Heart left ventricle (tissue), 13 donors: ENCODE results near the gene POMT1.

ENCODE experiments used
- POLR2A ChIP-seq, 2 donors: fragments of 450-650 bp; IDR thresholded peaks; one replicate each; pipeline ENCODE4 v1.6.1; 2017; ENCODE audit warnings: antibody characterized with exemption in 2 of 2, mild to moderate bottlenecking in 2 of 2, moderate library complexity in 2 of 2
- TF ChIP-seq, protein P1 (sequence below), 12 donors: fragments of 200-600 bp; sonication (generic) in 4 of 12; IDR thresholded peaks; one replicate each; pipeline versions ENCODE4 v1.5.0 to v1.8.0; 2018 to 2022; ENCODE audit warnings: antibody characterized with exemption in 12 of 12, mild to moderate bottlenecking in 5 of 12
- donor health status: ischemic (EF 13 %, LVEDD 7.1; RV severe dilation, severe dysfunction).
- donor health status: DM: no; HTN: yes; CAD: no.
- donor health status: DM: no; HTN: no; CAD: no.
- donor health status: ischemic (EF 25% LVEDD 6.9; RV normal size, moderate dysfunction).
- donor health status: ischemic (EF 25% LVEDD 5.7; RV mildly dilated, moderate dysfunction).
- donor health status: ischemic (EF 35%, LVEDD 5.7; RV mildly dilated, moderate dysfunction).
- donor health status: nonischemic (EF 11% LVEDD 7.7; RV severe dilation, severe dysfunction).
- donor health status: DM: yes; HTN: yes; CAD: no.
- donor health status: PGD.
- donor health status: ischemic (EF 29% LVEDD 5.4; RV normal size, mild dysfunction).
- donor health status: nonischemic (EF 23%, LVEDD 6.1; RV moderate dilation, normal function).

DNA sequence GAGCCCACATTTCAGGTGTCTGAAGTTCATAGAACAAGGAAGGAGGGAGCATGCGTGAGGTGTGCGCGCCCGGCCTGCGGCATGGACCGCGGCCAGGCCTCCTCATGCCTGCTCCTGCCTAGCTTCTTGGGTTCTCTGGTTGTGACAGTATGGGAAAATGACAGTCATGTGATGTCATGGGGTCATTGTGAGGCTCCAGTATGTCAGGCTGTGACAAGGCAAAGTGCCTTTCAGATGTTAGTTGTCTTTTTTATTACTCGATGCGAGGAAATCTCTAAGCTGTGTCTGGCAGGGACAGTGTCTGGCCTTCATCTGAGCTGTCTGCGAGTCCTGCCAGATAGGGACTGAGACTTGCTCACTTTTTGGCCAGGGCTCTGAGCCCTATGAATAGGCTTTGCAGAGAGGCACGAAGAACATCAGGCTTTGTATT, 15.1 kb downstream of the POMT1 start:
- no peak for TF ChIP-seq POLR2A (IDR thresholded peaks at IDR 0.05)
- TF ChIP-seq, protein P1, sequence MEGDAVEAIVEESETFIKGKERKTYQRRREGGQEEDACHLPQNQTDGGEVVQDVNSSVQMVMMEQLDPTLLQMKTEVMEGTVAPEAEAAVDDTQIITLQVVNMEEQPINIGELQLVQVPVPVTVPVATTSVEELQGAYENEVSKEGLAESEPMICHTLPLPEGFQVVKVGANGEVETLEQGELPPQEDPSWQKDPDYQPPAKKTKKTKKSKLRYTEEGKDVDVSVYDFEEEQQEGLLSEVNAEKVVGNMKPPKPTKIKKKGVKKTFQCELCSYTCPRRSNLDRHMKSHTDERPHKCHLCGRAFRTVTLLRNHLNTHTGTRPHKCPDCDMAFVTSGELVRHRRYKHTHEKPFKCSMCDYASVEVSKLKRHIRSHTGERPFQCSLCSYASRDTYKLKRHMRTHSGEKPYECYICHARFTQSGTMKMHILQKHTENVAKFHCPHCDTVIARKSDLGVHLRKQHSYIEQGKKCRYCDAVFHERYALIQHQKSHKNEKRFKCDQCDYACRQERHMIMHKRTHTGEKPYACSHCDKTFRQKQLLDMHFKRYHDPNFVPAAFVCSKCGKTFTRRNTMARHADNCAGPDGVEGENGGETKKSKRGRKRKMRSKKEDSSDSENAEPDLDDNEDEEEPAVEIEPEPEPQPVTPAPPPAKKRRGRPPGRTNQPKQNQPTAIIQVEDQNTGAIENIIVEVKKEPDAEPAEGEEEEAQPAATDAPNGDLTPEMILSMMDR (IDR thresholded peaks at IDR 0.05), result no peak
